ENCODE measurements around the gene TXNDC11.

DNA sequence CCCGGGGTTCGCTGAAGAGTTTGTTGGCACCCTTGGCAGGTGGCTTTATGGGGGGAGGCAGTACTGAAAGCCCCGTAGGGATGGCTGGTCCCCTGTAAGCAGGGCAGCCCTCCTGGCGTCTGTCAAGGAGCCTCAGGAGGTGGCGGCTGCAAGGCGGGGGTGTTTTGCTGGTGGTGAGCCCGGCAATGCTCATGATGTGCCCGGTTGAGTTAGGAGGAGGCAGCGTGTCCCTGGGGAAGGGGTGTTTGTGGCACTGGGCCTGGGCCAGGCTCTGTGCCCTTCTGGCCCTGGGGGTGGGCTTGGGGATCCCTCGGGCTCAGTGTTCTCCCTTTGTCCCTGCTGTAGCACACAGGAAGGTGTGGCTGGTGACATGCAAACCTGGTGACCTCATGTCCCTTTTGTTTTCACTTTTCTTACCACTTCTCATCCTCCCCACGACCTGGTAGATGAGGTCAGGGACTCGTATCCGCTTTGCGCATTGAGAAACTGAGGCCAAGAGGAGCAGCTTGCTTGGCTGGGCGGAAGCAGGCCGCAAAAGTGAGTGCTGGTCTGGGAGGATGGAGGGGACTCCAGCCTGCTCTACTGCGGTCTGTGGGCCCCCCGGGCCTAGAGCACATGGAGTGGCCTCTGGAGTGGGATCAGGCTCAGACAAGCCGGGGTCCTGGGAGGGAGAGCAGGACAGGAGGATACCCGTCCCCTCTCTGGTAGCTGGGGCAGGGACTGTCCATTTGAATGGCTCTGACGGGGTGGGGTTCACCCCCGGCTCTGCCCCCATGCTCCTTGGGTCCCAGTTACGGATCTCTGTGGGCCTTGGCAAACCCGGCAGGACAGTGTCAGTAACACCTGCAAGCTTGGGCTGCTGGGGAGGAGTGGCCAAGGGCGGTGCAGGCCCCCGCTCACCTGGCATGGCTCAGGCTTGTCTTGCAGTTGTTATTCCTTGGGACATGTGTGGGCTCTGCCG is 72.2 kb downstream of the TXNDC11 start:
- TF ChIP-seq, protein P1, sequence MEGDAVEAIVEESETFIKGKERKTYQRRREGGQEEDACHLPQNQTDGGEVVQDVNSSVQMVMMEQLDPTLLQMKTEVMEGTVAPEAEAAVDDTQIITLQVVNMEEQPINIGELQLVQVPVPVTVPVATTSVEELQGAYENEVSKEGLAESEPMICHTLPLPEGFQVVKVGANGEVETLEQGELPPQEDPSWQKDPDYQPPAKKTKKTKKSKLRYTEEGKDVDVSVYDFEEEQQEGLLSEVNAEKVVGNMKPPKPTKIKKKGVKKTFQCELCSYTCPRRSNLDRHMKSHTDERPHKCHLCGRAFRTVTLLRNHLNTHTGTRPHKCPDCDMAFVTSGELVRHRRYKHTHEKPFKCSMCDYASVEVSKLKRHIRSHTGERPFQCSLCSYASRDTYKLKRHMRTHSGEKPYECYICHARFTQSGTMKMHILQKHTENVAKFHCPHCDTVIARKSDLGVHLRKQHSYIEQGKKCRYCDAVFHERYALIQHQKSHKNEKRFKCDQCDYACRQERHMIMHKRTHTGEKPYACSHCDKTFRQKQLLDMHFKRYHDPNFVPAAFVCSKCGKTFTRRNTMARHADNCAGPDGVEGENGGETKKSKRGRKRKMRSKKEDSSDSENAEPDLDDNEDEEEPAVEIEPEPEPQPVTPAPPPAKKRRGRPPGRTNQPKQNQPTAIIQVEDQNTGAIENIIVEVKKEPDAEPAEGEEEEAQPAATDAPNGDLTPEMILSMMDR (IDR thresholded peaks at IDR 0.05; ENCODE audit: low read depth, low read length), result no peak
- no peak for TF ChIP-seq MYC (IDR thresholded peaks at IDR 0.05; ENCODE audit: low read depth, low read length)
- TF ChIP-seq POLR2A (IDR thresholded peaks at IDR 0.05; ENCODE audit: extremely low read depth, insufficient read length), result no peak

Data from NB4 (cell line).